ENCODE data around the gene KIF23.
"Not testable (repeated sequence)": the region's sequence is repeated elsewhere in the genome, so short reads cannot be mapped to it uniquely, and the experiment has no call there.

KIF23 gene

DNA sequence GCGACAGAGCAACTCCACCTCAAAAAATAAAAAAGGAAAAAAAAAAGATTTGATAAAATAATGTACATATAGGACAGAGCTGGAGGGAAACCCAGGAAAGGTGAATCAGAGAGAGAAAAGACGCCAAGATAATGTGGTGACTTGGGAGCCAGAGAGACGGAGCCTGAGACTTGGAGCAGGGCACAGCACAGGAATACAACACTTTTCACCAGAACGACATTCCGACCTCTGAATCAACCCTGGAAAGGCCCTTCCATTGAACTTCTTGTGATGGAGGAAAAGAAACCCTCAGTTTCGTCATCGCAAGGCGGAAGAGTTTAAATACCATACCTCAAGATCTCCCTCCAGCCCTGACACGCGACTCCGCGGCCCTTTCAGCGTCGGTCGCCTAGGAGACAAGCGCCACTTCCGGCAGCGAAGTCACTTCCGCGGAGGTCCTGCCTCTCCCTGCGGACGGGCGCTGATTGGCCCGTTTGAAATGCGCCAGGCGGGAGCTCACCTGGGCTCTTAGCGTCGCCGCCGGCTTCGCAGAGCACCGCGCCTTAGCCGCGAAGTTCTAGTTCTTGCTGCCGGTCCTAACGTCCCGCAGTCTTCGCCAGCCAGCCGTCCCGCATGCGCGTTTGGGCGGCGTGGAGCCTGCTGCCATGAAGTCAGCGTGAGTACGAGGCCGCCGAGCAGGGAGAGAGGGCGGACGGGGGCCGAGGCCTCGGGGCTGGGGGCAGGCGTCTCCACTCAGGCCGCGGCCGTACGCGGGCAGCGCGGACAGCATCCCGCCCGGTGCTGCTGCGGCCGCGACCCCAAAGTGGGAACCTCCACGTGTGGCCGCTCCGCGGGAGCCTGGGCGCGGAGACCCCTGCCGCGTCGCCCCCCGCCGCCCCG lies at the start of gene KIF23:
Gene KIF23 (plus strand): TSS at position 528 of the 879 bp plus-strand sequence. CDS start 117 bp downstream, at position 645.
- peak; percentile 99 for DNase-seq (ENCODE audit: low spot score)

DNA sequence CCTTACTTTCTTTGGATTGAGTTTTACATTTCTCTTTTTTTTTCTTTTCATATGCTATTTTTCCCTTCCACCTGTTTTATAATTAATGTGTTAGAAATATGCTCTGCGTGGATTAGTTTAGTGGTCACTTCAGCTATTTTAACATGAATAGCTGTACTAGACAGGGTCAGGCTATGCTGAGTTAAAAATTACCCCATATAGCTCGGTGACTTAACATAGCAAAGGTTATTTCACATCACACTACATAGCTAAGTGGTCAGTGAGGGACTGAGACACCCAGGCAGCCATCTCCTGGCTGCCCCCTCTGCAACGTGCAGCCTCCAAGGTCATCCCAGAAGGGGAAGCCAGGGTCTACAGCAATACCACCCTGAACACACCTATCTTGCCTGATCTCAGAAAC lies 46.9 kb upstream of the KIF23 start:
- DNase-seq (ENCODE audit: low spot score): no peak

DNA sequence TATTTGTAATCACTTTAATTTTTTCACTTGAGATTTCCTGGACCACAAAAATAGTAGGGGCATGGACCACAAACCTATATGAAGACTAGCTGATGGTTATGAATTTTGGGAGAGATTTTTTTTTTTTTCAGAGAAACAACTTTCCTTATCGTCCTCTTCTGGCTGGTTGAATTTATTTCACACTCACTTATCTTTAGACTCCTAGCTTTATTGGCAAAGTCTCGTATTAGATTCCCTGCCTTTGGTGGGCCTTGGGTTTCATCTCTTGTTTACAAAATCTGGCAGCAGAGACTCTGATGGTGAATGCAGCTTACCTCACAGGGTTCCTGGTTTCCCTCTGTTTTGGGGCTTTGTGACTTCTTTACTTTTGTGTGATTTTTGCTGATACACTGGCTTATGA lies 44.5 kb upstream of the KIF23 start:
- DNase-seq (ENCODE audit: low spot score): no peak

DNA sequence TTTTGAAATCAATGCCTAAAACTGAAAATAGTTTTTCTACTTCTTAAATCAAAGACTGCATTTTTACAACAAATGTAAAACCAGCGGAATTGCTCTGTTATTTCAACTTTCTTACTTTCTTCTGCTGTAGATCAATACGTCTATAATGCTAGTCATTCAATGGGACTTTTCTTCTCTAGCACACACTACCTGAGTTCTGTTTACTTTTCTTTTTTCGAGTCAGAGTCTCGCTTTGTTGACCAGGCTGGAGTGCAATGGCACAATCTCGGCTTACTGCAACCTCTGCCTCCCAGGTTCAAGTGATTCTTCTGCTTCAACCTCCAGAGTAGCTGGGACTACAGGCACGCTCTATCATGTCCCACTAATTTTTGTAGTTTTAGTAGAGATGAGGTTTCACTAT lies 40.7 kb upstream of the KIF23 start:
- DNase-seq (ENCODE audit: low spot score): no peak

DNA sequence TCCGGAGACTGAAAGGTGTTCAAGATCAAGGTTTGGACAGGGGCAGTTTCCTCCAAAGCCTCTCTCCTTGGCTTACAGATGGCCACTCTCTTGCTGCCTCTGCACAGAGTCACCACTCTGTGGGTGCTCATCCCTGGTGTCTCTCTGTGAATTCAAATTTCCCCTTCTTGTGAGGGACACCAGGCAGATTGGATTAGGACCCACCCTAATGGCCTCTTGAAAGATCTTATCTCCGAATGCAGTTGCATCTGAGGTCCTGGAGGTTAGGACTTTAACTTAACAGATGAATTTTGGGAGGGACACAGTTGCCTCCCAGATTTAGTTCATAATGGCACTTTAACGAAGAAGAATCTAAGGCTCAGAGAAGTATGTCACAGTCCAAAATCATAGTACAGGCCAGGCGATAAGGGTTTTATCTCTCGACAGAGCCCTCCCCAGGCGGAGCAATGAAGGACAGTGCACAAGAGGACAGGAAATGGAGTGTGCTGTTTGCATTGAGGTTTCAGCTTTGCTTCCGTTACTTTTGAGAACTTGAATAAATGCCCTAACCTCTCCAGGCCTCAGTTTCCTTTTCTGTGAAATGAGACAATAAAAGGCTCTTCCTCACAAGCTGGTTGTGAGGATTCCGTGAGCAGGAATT lies 38.9 kb upstream of the KIF23 start:
- no peak for DNase-seq (ENCODE audit: low spot score)

DNA sequence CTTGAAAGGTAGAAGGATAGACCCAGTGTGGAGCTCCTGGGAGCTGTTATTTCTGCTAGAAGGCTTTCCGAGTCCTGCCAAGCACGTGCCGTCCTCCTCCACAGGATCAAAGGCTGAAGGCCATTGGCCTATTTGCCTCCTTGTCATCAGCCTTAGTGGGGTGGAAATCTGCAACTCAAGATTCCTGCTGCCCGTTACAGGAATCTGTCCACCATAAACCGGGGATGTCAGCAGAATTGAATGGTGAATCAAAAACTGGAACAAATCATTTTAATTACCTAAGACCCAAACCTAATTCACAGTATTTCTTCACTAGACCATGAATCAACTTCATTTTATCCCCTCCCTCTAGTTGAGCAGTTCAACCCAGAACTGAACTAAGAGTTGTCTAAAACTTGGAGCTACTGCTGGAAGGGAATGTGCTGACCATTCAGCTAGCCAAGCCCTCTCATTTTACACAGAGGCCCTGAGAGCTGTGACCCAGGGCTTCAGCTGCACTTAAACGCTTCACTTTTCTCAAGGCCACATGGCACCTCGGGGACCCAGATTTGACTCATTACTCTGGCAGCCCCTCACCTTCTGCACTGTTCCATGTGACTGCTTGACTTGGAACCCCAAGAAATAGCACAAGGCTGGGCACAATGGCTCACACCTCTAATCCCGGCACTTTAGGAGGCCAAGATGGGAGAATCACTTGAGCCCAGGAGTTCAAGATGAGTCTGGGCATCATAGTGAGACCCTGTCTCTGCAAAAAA lies 36.8 kb upstream of the KIF23 start:
- DNase-seq (ENCODE audit: low spot score): no peak

DNA sequence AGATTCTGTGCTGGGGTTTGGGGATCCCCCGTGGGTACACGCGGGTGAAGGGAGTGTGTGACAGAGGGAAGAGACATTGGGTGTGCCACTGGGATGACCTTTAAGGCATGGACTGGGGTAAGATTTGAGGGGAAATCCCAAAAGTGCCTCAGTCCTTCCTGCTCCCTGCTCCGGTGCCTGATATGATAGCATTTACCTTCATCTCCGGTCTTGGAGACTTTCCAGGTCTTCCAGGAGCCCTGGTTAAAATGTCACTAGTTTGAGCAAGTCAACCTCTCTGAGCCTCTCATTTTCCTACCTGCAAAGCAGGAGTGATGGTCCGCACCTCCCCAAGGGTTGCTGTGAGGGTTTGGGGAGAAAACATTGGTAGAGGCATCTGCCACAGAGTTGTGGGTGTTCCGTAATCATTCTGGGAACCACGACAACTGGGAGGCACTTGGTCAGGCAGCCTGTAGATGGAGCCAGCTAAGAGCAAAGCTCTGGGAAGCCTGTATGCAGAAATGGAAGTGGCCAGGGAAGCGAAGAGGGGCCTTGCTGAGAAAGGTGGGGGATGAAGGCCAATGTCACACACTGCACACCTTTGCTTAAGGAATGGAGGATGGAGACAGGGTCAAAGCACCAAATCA lies 33.9 kb upstream of the KIF23 start:
- no peak for DNase-seq (ENCODE audit: low spot score)

DNA sequence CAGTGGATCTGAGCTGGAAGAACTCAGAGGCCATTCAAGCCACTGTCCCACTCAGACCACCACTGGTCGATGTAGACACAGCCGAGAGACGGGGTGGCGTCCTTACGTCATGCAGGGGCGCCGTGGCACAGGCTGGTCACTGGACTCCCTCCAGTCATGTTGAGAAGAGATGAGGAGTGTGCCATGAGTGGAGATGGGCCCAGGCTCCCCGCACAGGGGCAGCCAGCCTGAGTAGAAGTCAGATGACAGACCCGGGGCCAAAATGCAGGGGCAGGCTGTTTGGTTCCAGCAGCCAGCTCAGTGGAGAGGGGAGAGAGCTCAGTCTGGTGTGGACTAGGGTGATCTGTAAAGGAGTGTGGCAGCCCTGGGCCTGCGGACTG lies 33.4 kb upstream of the KIF23 start:
- no peak for DNase-seq (ENCODE audit: low spot score)

DNA sequence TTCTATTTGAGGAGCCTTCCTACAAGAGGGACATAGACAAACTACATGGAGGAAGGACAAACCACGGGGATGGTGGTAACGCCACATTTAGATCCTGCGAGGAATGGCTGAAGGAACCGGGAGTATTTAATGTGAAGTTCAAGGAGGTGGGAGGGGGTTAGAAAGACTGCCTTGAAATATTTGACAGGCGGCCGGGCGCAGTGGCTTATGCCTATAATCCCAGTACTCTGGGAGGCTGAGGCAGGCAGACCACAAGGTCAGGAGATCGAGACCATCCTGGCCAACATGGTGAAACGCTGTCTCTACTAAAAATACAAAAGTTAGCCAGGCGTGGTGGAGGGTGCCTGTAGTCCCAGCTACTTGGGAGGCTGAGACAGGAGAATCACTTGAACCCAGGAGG lies 32.0 kb upstream of the KIF23 start:
- DNase-seq (ENCODE audit: low spot score): not testable (repeated sequence)

DNA sequence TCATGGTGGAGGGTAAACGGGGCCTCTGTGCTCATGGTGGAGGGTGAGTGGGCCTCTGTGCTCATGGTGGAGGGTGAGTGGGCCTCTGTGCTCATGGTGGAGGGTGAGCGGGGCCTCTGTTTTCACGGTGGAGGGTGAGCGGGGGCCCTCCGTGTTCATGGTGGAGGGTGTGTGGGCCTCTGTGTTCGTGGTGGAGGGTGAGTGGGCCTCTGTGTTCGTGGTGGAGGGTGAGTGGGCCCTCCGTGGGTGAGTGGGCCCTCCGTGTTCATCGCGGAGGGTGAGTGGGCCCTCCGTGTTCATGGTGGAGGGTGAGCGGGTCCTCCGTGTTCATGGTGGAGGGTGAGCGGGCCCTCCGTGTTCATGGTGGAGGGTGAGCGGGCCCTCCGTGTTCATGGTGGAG lies 30.1 kb upstream of the KIF23 start:
- not testable (repeated sequence) for DNase-seq (ENCODE audit: low spot score)

DNA sequence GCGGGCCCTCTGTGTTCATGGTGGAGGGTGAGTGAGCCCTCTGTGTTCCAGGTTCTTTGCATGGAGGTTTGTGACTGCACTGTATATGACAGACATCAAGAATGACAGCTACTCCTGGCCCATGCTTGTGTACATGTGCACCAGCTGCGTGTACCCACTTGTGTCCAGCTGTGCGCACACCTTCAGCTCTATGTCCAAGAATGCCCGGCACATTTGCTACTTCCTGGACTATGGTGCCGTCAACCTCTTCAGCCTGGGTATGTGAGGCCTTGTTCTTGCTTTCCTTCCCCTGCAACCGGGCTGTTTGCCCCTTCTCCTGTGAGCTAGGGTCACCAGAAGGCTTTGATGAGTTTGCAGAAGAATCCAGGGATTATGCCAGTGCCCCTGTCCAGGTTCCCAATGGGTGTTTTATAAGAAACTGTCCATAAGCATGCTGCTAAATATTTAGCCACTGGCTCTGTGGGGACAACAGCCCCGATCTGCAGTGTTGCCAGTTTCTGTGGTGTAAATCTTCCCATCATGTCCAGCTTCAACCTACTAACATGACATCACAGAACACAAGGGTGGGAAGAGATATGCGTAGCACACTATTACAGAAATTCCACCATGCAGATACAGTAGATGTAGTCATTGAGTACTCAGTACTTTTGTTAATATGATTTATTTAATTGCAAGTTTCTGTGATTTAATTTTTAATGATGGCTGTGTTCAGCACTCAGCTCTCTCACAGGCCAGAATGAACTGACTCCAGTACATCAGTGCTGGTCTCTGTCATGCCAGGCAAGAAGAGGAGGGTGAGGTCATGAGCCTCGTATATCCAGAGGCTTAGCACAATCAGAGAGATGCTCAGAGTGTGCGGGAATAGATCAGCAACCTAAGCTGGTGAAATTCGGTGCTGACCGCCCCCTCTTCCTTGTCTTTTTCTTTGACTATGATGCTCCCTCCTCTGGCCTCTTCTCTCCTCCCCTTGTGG lies 29.2 kb upstream of the KIF23 start:
- DNase-seq (ENCODE audit: low spot score): no peak

DNA sequence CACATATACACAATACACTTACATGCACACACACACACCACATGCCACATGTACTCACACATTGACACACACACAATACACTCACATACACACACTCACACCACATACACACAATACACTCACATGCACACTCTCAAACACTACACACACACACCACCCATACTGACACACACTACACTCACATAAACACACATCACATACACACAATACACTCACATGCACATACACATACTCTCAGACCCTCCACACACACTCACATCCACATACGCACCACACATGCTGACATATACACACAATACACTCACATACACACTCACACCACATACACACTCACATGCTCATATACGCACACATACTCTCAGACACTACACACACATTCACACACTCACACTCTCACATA lies 28.3 kb upstream of the KIF23 start:
- DNase-seq (ENCODE audit: low spot score): no peak

DNA sequence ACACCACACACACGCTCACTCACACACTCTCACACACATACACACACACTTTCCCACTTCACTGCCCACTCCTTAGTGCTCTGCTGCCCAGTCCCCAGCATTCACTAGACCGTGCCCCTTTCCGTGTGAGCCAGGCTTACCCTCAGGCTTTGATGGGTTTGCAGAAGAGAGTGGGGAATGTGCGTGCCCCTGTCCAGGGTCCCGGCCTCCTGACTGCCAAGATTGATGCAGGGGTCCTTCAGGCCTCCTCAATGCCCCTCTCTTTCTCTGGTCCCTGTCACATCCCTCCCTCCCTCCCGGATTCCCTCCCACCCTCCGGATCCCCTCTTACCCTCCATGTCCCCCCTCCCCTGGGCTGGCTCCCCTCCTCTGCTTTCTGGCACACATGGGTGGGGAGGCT lies 27.9 kb upstream of the KIF23 start:
- DNase-seq (ENCODE audit: low spot score): no peak

DNA sequence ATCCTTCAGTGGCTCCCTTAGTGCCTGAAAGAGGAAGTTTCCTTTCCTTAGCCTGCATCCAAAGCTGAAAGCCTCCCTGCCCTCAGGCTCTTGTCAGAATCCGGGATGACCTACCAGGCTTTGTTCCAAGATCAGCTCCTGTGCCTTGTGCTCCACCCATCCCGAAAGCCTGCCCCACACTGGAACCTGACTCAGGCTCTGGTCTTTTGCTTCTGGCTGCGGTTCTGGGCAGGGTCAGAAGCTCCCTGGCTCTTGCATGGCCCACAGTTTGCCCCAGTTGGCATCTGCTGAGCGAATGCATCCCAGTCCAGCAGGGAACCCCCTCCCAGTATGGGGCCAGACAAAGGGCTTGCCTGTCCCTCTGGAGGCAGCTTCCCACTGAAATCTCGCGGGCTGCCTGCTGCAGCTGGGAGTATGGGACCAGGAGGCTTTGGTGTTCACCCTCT lies 25.9 kb upstream of the KIF23 start:
- DNase-seq (ENCODE audit: low spot score): no peak

DNA sequence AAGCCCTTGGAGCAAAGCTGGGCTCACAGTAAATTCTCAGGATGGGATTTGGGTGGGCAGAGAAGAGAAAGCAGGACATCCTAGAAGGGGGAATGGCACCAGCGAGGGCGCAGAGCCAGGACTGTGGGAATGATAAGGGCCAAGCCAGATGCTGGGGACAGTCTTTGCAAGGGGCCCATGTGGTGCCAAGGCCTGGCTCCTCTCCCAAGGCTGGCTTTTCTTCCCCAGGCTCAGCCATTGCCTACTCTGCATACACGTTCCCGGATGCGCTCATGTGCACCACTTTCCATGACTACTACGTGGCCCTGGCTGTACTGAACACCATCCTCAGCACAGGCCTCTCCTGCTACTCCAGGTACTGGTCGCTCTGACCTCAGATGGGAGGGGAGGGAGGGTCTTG lies 24.7 kb upstream of the KIF23 start:
- DNase-seq (ENCODE audit: low spot score): no peak

DNA sequence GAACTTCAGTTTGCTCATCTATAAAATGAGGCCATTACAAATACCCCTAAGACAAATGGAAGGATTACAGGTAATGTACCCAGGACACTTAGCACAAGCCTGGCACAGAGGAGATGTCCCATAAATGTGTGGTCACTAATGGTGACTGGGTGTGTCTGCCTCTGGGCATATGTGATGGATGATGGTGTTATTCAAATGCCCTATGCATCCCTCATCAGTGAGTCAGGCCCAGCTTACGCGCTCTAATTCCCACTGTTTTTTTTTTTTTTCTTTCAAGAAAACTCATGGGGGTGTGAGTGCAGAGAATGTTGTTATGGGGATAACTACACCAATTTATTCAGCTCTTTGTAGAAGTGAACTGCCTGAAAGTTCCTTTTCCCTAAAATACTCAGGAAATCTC lies 23.6 kb upstream of the KIF23 start:
- no peak for DNase-seq (ENCODE audit: low spot score)

DNA sequence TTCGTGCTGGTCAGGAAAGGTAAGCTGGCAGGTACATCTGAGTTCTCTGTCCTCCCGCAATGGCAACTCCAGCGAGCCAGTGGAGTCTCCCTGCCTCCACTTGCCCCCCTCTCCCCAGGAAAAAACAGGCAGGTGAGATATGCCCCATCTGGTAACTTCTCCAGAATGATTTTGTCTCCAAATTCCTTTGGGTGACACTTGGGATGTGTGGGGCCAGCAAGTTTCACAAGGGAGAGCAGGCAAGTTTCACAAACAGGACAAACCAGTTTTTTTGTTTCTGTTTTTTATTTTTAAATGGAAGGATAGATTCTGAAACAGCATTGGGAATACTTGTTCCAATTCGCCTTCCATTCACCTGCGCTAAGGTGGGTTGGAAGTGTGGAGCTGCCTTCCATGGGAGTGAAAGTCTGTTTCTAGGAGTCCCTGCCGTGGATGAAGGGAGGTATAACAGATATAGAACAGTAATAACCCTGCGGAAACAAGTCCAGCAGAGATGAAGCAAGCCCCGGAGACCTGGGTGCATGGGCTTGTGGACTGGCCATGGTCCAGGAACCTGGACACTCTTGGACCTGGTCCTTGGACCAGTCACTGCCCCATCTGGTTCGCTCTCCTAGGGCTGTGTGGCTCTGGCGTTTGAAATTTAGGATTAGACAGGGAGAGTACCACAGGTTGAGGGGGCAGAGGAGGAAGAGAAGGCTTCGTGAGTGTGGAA lies 22.9 kb upstream of the KIF23 start:
- DNase-seq (ENCODE audit: low spot score): no peak

DNA sequence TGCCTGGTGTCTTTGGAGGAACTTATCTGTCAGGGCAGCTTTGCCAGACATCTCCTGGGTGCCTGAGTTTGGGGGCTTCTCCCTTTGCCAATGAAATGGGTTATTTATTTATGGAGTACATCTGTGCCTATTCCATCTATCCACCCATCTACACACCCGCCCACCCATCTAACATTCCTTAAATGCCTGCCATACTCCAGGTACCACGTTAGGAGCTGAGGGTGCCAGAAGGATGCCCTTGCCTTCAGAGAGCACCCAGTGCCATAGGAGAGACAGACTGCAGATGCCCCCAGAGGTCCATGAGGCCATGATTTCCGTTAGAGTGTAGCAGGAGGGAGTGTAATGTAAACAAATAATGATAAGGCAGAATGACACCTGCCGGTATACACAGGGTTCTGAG lies 21.8 kb upstream of the KIF23 start:
- no peak for DNase-seq (ENCODE audit: low spot score)

DNA sequence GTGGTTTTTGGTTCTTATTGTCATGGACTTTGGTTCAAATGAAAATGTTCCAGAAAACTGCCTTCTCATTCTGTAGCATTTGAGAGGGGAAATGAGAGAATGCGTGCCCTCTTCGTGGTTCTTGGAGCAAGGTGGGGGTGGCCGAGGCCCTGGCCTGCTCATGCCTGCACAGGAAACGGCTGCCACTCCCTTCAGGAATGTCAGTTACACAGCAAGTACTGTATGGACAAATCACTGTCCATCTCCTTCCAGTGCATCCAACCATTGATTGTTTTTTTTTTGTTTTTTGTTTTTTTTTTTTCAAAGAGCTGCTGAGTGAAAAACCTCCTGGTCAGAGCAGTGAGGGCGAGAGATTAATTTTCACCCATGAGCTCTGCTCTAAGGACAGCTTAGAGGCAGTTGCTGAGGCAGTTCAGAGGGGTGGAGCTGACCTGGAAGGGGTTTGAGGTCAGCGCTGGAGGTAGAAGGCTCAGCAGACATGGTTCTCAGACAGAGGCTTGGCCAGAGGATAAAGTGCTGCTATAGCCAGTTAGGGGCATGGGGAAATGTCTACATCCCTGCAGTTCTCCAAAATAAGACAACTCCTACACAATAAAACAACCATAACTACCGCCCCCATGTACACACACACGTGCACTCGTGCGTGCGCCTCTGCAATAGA lies 20.2 kb upstream of the KIF23 start:
- no peak for DNase-seq (ENCODE audit: low spot score)

Data from germinal center (tissue), 1 donor.